ENCODE results near the gene RERG. TPM values are rescaled to one million over a fixed set of nuclear protein-coding genes. Genes with fewer than 3 reads are reported as not detected.

Gene RERG
- total RNA-seq, 1 experiment from 2014 or later, result 0.50 TPM

DNA sequence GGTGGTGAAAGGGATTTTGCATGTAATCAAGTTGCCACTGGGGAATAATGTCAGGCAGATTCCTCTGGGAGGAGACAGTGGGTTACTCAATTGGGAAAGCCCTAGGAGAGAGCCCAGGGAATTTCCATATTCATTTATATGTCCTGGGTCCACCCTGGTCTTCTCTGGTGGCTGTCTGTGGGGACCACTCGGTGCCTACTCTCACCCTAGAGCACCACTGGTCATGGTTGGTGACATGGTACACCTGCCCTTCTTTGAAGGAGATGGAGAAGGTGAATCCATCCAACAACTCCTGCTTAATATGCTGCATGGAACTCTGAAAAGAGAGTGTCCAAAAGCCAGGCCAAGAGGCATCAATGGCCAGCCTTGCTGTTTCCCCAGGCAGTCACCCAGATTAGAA lies 12.8 kb upstream of the RERG start:
- no peak overlapping the region for H3K4me2 ChIP-seq
- no peaks in the 10 kb centered on the region for H3K27me3 ChIP-seq (ENCODE audit: insufficient read depth, low read depth)
- TF ChIP-seq EZH2 (IDR thresholded peaks at IDR 0.05; ENCODE audit: low read depth), result no peak
- TF ChIP-seq, protein P1, sequence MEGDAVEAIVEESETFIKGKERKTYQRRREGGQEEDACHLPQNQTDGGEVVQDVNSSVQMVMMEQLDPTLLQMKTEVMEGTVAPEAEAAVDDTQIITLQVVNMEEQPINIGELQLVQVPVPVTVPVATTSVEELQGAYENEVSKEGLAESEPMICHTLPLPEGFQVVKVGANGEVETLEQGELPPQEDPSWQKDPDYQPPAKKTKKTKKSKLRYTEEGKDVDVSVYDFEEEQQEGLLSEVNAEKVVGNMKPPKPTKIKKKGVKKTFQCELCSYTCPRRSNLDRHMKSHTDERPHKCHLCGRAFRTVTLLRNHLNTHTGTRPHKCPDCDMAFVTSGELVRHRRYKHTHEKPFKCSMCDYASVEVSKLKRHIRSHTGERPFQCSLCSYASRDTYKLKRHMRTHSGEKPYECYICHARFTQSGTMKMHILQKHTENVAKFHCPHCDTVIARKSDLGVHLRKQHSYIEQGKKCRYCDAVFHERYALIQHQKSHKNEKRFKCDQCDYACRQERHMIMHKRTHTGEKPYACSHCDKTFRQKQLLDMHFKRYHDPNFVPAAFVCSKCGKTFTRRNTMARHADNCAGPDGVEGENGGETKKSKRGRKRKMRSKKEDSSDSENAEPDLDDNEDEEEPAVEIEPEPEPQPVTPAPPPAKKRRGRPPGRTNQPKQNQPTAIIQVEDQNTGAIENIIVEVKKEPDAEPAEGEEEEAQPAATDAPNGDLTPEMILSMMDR (conservative IDR thresholded peaks at IDR 0.05), result no peak
- H3K79me2 ChIP-seq (ENCODE audit: low read depth), result no peaks in the 10 kb centered on the region
- H3K4me1 ChIP-seq (replicated peaks; ENCODE audit: insufficient read depth), result no peaks in the 10 kb centered on the region
- no peak overlapping the region for H3K27ac ChIP-seq
- no TSS peak for BruUV-seq (replicated peaks)
- H2AFZ ChIP-seq, result no peak overlapping the region
- DNase-seq, result no peak
- no peaks in the 10 kb centered on the region for H3F3A ChIP-seq (ENCODE audit: insufficient read depth, low read depth)
- H3K9me2 ChIP-seq (ENCODE audit: insufficient read depth), result no peaks in the 10 kb centered on the region
- no peaks in the 10 kb centered on the region for H3K36me3 ChIP-seq (ENCODE audit: low read depth)
- H4K20me1 ChIP-seq (ENCODE audit: insufficient read depth), result no peaks in the 10 kb centered on the region
- ChIA-PET POLR2A (ENCODE audit: unreplicated experiment) (no interaction called here), CTCF (interaction anchor here (0.5 kb wide), 1 partner anchor 42 kb away, joined by 5 read pairs; no protein-coding TSS in a partner anchor)
- H3K4me3 ChIP-seq, result no peak overlapping the region
- H3K9me3 ChIP-seq (ENCODE audit: insufficient read depth, low read depth), result no peaks in the 10 kb centered on the region
- intact Hi-C loops (cut with micrococcal nuclease; ENCODE audit: unreplicated experiment), result no loop called here

DNA sequence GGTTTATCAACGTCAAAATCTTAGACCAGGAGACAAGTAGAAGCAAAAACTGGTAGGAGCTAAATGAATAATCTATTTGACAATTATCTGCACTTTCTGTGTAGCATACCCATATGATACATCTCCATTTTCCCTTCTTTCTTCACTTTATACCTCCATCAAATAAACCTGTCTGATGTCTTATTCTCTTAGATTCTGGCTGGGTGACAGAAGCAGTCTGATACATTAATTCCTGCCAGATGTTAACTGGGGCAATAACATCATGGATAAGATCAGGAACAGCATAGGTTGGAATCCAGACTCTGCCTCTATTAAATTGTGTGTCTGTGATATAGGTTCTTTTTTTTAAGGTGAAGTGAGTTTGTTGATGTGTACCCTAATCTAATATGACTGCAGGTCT lies 11.7 kb upstream of the RERG start:
- Histone ChIP-seq H3K79me2 (ENCODE audit: low read depth) (no peaks in the 10 kb centered on the region), H3K4me1 (replicated peaks; ENCODE audit: insufficient read depth) (no peaks in the 10 kb centered on the region), H3K27ac (no peak overlapping the region), H3K4me2 (no peak overlapping the region), H4K20me1 (ENCODE audit: insufficient read depth) (no peaks in the 10 kb centered on the region), H2AFZ (no peak overlapping the region), H3K27me3 (ENCODE audit: insufficient read depth, low read depth) (no peaks in the 10 kb centered on the region), H3K36me3 (ENCODE audit: low read depth) (no peaks in the 10 kb centered on the region), H3K9me3 (ENCODE audit: insufficient read depth, low read depth) (no peaks in the 10 kb centered on the region), H3F3A (ENCODE audit: insufficient read depth, low read depth) (no peaks in the 10 kb centered on the region), H3K4me3 (no peak overlapping the region), H3K9me2 (ENCODE audit: insufficient read depth) (no peaks in the 10 kb centered on the region)
- intact Hi-C loops (cut with micrococcal nuclease; ENCODE audit: unreplicated experiment), result no loop called here
- POLR2A ChIA-PET (ENCODE audit: unreplicated experiment), result interaction anchor here (0.6 kb wide), 1 partner anchor 462 kb away, joined by 5 read pairs; a partner anchor contains a TSS
- BruUV-seq (replicated peaks), result no TSS peak
- DNase-seq, result no peak
- CTCF ChIA-PET, result no interaction called here
- TF ChIP-seq, protein P1 (conservative IDR thresholded peaks at IDR 0.05), result no peak
- TF ChIP-seq EZH2 (IDR thresholded peaks at IDR 0.05; ENCODE audit: low read depth), result no peak

DNA sequence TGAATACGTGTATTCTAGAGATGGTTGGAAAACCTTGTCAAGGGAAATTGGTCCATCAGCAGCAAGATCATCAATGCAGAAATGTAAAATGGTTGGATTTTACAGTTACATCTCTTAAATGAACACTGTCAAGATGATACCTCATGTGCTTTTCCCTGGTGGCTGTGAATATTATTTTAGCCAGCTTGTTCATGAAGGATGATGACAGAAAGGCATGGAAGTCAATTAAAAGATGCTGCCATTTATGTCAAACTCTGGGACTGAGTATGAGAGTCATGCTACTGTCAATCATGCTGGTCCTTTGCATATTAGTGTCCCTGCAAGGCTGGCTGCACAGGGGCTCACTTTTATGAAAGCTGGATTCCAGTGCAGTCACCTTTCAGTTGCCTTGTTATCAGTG lies 10.3 kb upstream of the RERG start:
- H2AFZ ChIP-seq, result no peak overlapping the region
- no TSS peak for BruUV-seq (replicated peaks)
- no peaks in the 10 kb centered on the region; the same call in 1 of the 2 replicates for H3K79me2 ChIP-seq (ENCODE audit: low read depth)
- H3K9me3 ChIP-seq (ENCODE audit: insufficient read depth, low read depth), result no peaks in the 10 kb centered on the region
- H3K4me1 ChIP-seq (replicated peaks; ENCODE audit: insufficient read depth), result no peaks in the 10 kb centered on the region
- TF ChIP-seq, protein P1 (conservative IDR thresholded peaks at IDR 0.05), result no peak
- no peak for TF ChIP-seq EZH2 (IDR thresholded peaks at IDR 0.05; ENCODE audit: low read depth)
- no peaks in the 10 kb centered on the region for H3K36me3 ChIP-seq (ENCODE audit: low read depth)
- no peaks in the 10 kb centered on the region for H3K27me3 ChIP-seq (ENCODE audit: insufficient read depth, low read depth)
- H3F3A ChIP-seq (ENCODE audit: insufficient read depth, low read depth), result no peaks in the 10 kb centered on the region
- H3K4me3 ChIP-seq, result no peak overlapping the region
- POLR2A ChIA-PET (ENCODE audit: unreplicated experiment), result no interaction called here
- no peak overlapping the region for H3K27ac ChIP-seq
- intact Hi-C loops (cut with micrococcal nuclease; ENCODE audit: unreplicated experiment), result no loop called here
- no peaks in the 10 kb centered on the region for H4K20me1 ChIP-seq (ENCODE audit: insufficient read depth)
- no peak for DNase-seq
- no peak overlapping the region for H3K4me2 ChIP-seq
- CTCF ChIA-PET, result no interaction called here
- H3K9me2 ChIP-seq (ENCODE audit: insufficient read depth), result no peaks in the 10 kb centered on the region

Measured in PC-9 (cell line).